AG09319 (cell line): ENCODE measurements around the gene PDGFC.

Experiments
- DNase-seq: peaks from one replicate; pipeline ENCODE4 v3.0.0-alpha.2; 2010; ENCODE audit warnings: low read depth; ENCODE audit errors: extremely low read depth
- TF ChIP-seq, protein P1 (sequence below): IDR thresholded peaks from 2 replicates; pipeline ENCODE4 v1.5.1; 2011; ENCODE audit warnings: low read depth, mild to moderate bottlenecking, inconsistent platforms, low read length, moderate library complexity

Gene PDGFC, protein sequence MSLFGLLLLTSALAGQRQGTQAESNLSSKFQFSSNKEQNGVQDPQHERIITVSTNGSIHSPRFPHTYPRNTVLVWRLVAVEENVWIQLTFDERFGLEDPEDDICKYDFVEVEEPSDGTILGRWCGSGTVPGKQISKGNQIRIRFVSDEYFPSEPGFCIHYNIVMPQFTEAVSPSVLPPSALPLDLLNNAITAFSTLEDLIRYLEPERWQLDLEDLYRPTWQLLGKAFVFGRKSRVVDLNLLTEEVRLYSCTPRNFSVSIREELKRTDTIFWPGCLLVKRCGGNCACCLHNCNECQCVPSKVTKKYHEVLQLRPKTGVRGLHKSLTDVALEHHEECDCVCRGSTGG

DNA sequence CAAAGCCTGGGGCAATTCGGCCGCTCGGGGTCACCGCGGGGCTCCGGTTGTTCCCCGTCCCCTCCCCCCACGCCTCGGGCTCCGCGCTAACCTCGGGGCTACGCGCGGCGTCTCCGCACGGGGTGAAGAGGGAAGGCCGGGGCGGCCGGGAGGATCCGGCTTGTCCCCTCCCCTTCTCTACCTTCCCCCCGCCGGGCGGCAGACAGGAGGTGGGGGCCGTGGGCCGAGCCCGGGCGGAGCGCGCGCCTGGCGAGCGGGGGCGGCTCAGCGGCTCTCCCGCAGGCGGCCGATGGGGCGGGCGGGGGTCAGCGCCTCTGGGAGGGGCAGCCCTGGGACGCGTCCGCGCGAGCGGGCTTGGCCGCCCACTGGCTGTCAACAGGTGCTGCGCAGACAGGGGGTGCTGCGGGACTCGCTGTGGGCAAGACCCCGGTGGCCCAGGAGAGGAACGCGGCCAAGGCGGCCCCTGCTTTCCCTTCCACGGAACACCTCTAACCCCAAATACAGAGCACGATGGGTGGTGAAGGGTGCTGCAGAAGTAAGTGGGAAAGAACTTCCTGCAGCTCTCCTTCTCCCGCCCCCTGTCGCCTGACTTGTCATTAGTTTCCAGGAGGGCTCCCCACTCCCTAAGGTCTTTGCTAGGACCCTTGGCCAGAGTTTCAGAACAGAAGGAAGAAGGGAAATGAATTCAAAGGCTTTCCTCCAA lies at the start of gene PDGFC:
Gene PDGFC, minus strand, starts transcription at position 124 of the 703 bp plus-strand sequence. CDS start 896 bp downstream, outside the sequence.
- DNase-seq, result no peak
- TF ChIP-seq, protein P1, sequence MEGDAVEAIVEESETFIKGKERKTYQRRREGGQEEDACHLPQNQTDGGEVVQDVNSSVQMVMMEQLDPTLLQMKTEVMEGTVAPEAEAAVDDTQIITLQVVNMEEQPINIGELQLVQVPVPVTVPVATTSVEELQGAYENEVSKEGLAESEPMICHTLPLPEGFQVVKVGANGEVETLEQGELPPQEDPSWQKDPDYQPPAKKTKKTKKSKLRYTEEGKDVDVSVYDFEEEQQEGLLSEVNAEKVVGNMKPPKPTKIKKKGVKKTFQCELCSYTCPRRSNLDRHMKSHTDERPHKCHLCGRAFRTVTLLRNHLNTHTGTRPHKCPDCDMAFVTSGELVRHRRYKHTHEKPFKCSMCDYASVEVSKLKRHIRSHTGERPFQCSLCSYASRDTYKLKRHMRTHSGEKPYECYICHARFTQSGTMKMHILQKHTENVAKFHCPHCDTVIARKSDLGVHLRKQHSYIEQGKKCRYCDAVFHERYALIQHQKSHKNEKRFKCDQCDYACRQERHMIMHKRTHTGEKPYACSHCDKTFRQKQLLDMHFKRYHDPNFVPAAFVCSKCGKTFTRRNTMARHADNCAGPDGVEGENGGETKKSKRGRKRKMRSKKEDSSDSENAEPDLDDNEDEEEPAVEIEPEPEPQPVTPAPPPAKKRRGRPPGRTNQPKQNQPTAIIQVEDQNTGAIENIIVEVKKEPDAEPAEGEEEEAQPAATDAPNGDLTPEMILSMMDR, result peak; percentile 35

- no peak for DNase-seq
- TF ChIP-seq, protein P1, result no peak
Observed at GRCh38 chr4:157020882-157021281, 49.3 kb upstream of the PDGFC start.

DNA sequence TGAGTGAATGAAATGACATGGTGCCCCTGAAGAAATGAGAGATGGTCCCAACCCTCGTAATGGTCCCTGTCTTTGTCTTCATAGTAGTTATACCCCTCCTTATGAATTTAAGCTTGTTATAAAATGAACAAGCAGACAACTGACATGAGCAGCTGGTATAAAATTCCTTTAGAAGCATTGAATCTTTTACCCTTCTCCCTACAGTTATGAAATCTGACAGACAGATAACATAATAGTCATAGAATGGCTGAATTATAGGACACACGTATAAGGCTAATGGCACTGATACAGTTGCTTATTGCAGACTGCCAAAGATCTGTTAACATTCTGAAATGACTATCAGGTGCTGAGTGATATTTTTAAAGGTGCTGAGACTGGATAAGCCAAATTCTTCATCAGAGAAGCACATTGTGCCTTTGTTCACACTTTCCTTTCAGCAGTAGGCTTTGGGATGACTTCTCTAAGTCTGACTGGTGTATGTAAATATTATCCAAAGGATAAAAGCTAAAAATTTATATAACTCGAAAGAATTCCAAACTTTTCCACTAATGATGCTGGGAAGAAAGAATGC lies 47.4 kb upstream of the PDGFC start:
- TF ChIP-seq, protein P1, result no peak
- no peak for DNase-seq

DNA sequence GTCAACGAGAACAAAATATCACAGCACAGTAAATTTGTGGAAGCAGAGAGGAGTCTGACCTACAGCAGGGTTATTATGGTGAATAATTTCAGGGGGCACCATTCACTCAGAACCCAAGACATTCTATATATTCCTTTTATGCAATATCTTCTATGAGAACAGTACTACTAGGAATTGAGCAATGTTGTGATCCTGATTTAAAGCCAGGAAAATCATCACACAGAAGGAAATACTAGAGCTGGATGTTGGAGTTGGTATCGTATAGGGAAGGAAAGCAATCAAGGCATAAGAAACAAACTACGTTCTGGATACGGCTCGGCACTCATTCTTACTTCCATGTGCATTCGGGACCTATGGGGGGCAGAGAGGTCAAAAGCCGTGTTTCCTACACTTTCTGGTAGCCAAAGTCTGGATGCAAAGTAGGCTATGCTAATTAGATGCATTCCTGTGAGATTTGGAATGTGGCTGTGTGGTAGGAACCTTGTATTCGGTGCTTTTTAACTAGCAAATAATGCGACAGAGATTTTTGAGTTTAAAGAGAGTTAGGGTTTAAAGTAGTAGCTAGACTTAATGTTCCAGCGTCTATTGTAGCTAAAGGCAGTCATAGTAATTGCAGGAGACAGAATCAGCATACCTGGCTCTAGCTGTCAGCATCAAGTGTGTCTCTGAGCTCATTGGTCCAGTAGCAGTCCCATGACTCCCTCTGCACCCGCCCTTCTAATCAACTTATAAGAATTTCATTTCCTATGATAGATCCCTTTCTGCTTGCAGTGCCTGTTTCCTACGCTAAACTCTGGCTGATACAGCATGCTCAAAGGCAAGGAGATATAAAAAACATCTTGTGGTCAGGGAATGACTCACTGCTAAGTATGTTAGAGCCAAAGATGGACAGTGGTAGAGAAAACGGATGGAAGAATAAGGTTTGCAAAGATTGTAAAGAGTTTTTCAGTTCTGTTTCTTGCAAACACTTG lies 43.3 kb upstream of the PDGFC start:
- TF ChIP-seq, protein P1, result no peak
- peak; percentile 42 for DNase-seq

DNA sequence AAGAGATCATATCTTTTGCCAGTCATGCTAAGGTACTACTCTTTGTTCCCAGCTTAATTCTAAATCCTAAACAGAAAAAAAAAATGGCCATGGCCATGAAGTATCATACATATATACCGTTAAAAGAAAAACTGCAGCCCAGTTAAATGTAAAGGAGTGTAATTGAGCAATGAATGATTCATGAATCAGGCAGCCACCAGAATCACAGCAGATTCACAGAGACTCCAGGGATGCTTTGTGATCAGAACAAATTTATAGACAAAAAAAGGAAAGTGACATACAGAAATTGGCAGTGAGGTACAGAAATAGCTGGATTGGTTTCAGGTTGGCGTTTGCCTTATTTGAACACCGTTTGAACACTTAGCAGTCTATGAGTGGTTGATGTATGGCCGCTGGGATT lies 42.1 kb upstream of the PDGFC start:
- TF ChIP-seq, protein P1, result no peak

DNA sequence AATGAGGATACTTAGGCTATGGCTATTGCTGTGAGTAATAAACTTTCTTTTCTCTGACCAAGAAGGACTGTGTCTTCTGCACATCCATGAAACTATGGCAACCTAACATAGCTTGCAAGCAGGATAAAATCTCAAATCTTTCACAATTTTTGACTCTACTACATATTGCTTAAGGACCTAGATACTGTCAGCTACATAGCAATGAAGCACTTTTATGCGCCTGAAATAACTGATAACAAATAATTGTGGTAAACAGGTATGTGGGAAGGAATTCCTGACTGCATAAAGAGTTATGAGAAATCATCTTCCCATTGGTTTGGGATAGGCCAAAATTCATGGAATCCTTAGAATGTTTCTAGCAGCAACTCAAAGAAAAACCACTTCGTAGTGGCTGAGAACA lies 41.2 kb upstream of the PDGFC start:
- DNase-seq, result no peak
- TF ChIP-seq, protein P1, result no peak

More for the DNA sequence above, 42.1 kb upstream of the PDGFC start:
- no peak for DNase-seq
